Sigmoid colon (tissue), 3 donors: ENCODE results near the gene NEK2.

Experiments used
- CTCF ChIP-seq, 4 experiments: fragments of 450-650 bp in 3 of 4; fragments of 200-600 bp in 1 of 4; IDR thresholded peaks; one replicate each; pipeline ENCODE4 v1.5.1; 2016 to 2019; ENCODE audit warnings: antibody characterized with exemption in 4 of 4, mild to moderate bottlenecking in 3 of 4, moderate library complexity in 2 of 4
- POLR2A ChIP-seq, 2 donors: fragments of 450-650 bp; IDR thresholded peaks; one replicate each; pipeline ENCODE4 v1.6.1; 2016; ENCODE audit warnings: antibody characterized with exemption in 2 of 2, mild to moderate bottlenecking in 2 of 2, moderate library complexity in 2 of 2

GRCh38 chr1:211646566-211646965, 28.9 kb downstream of the NEK2 start:
- no peak for TF ChIP-seq CTCF (IDR thresholded peaks at IDR 0.05)
- no peak for TF ChIP-seq POLR2A (IDR thresholded peaks at IDR 0.05)
